Panc1 (cell line): ENCODE measurements around the gene UNC45B.

Experiments used
- CTCF ChIP-seq: fragments of 450-650 bp; IDR thresholded peaks from 2 replicates; pipeline ENCODE4 v1.5.1; 2017; ENCODE audit warnings: mild to moderate bottlenecking
- SIN3A ChIP-seq: IDR thresholded peaks from 2 replicates; pipeline ENCODE4 v1.6.1; 2012; ENCODE audit warnings: low read depth, mild to moderate bottlenecking, low read length, moderate library complexity, borderline replicate concordance; ENCODE audit not compliant: insufficient read depth

DNA sequence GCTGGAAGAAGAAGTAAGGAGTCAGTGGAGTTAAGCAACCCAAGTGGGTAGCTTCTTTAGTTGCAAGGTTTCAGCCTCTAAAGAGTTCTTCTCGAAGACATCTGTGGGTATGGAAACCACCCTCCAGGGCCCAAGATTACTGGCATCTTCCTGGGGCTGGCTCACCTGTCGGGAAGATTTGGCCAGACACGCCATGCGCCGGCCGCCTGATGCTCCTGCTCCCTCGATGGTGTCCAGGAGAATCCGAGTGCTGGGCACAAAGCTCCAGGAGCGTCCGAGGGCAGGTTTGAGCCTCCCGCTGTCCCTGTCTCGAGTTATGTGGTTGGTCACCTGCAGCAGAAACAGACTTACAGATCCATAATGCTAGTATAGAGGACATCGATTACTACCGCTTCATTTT is 46.6 kb upstream of the UNC45B start:
- TF ChIP-seq CTCF (no peak), SIN3A (no peak)
